ENCODE measurements around the gene COX7A2. TPM values are rescaled to one million over a fixed set of nuclear protein-coding genes. Genes with fewer than 3 reads are reported as not detected.

COX7A2 gene
- total and polyA plus RNA-seq, 2 donors (not counting 1 experiment from before 2014, with no cell fraction given), result 83.8 to 160 TPM

- Mint-ChIP-seq H3K27ac (no peak overlapping the region), H3K4me3 (no peak overlapping the region), H3K4me1 (no peaks in the 10 kb centered on the region), H3K27me3 (no peaks in the 10 kb centered on the region), H3K9me3 (ENCODE audit: insufficient read depth) (no peaks in the 10 kb centered on the region)
- no peaks in the 10 kb centered on the region for H3K79me2 ChIP-seq (ENCODE audit: control insufficient read depth, insufficient read depth, low read length)
- ChIA-PET POLR2A (interaction anchor here (0.6 kb wide), 1 partner anchor 1474 kb away, joined by 13 read pairs; no protein-coding TSS in a partner anchor), CTCF (interaction anchor here (1.4 to 1.8 kb wide), 2 partner anchors 25 kb away, joined by 4 to 7 read pairs; no protein-coding TSS in a partner anchor)
- no CpG with 5 or more reads among the region's 3 CpGs for WGBS (ENCODE audit: insufficient coverage)
- H3K27me3 ChIP-seq (replicated peaks in 1 of 4; ENCODE audit: control extremely low read depth in 1 of 4, control insufficient read depth in 3 of 4, insufficient read depth in 4 of 4, low read length in 3 of 4), result no peaks in the 10 kb centered on the region
- H2AFZ ChIP-seq (ENCODE audit: insufficient read depth, low read depth, low read length, poor library complexity, severe bottlenecking), result no peak overlapping the region
- TF ChIP-seq, protein P1, sequence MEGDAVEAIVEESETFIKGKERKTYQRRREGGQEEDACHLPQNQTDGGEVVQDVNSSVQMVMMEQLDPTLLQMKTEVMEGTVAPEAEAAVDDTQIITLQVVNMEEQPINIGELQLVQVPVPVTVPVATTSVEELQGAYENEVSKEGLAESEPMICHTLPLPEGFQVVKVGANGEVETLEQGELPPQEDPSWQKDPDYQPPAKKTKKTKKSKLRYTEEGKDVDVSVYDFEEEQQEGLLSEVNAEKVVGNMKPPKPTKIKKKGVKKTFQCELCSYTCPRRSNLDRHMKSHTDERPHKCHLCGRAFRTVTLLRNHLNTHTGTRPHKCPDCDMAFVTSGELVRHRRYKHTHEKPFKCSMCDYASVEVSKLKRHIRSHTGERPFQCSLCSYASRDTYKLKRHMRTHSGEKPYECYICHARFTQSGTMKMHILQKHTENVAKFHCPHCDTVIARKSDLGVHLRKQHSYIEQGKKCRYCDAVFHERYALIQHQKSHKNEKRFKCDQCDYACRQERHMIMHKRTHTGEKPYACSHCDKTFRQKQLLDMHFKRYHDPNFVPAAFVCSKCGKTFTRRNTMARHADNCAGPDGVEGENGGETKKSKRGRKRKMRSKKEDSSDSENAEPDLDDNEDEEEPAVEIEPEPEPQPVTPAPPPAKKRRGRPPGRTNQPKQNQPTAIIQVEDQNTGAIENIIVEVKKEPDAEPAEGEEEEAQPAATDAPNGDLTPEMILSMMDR (IDR thresholded peaks at IDR 0.05), result no peak
- no peak for TF ChIP-seq EZH2 (IDR thresholded peaks at IDR 0.05; ENCODE audit: borderline replicate concordance, insufficient read depth, low read depth, low read length, poor library complexity, severe bottlenecking)
- no peak for DNase-seq
- H3K9me3 ChIP-seq (ENCODE audit: control extremely low read depth in 1 of 3, control insufficient read depth in 2 of 3, insufficient read depth in 1 of 3, low read length in 2 of 3), result no peaks in the 10 kb centered on the region
- no peak overlapping the region for H3K9ac ChIP-seq (ENCODE audit: low read length)
- H3K4me2 ChIP-seq (replicated peaks; ENCODE audit: low read depth, low read length, poor library complexity, severe bottlenecking), result no peak overlapping the region
- H4K20me1 ChIP-seq (ENCODE audit: control insufficient read depth, insufficient read depth, low read length, poor library complexity, severe bottlenecking), result no peaks in the 10 kb centered on the region
- no peak overlapping the region for H3K27ac ChIP-seq (ENCODE audit: low read length in 2 of 2)
- peaks cover 5 to 29% of the 10 kb centered on the region in 2 experiments for H3K36me3 ChIP-seq (replicated peaks in 1 of 2; ENCODE audit: control extremely low read depth in 1 of 2, control insufficient read depth in 1 of 2, extremely low read depth in 1 of 2, insufficient read depth in 2 of 2, low read length in 1 of 2)
- intact Hi-C loops (cut with micrococcal nuclease), result no loop called here
- no peak for ATAC-seq (ENCODE audit: low read depth)
- no peaks in the 10 kb centered on the region for H3K4me1 ChIP-seq (ENCODE audit: control insufficient read depth in 2 of 2, insufficient read depth in 2 of 2, low read length in 2 of 2)
- no peak overlapping the region for H3K4me3 ChIP-seq (ENCODE audit: control extremely low read depth in 1 of 5, extremely low read depth in 1 of 5, insufficient read depth in 1 of 5, low read depth in 2 of 5, low read length in 4 of 5)
Observed at GRCh38 chr6:75234126-75234865, 9.3 kb downstream of the COX7A2 start.

DNA sequence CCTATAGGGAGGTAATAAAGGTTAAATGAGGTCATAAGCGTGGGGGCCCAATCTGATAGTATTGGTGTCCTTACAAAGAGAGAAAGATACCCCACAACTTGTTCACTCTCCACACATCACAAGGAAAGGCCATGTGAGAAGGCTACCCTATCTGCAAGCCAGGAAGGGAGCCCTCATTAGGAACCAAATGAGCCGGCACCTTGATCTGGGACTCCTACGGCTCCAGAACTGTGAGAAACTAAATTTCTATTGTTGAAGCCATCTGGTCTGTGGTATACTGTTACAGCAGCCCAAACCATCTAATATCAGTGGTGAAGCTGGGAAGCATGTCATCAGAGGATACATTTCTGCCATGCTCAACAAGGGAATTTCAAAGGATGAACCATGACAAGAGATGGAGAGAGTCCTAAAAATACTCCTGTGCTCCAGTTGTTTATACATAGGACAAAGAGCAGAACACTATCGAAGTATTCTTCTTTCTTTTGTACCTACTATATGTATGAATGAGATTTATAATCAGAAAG lies 10.4 kb downstream of the COX7A2 start:
- Mint-ChIP-seq H3K27ac (no peak overlapping the region), H3K4me1 (no peaks in the 10 kb centered on the region), H3K4me3 (no peak overlapping the region), H3K9me3 (ENCODE audit: insufficient read depth) (no peaks in the 10 kb centered on the region), H3K27me3 (no peaks in the 10 kb centered on the region)
- CTCF ChIA-PET, result interaction anchor here (1.4 kb wide), 1 partner anchor 24 kb away, joined by 4 read pairs; no protein-coding TSS in a partner anchor
- peaks cover 5 to 22% of the 10 kb centered on the region in 2 experiments for H3K36me3 ChIP-seq (replicated peaks in 1 of 2; ENCODE audit: control extremely low read depth in 1 of 2, control insufficient read depth in 1 of 2, extremely low read depth in 1 of 2, insufficient read depth in 2 of 2, low read length in 1 of 2)
- intact Hi-C loops (cut with micrococcal nuclease), result no loop called here
- H3K4me3 ChIP-seq (ENCODE audit: control extremely low read depth in 1 of 5, extremely low read depth in 1 of 5, insufficient read depth in 1 of 5, low read depth in 2 of 5, low read length in 4 of 5), result no peak overlapping the region
- DNase-seq (no peak), ATAC-seq (ENCODE audit: low read depth) (no peak)
- H3K27ac ChIP-seq (ENCODE audit: low read length in 2 of 2), result no peak overlapping the region
- H3K9ac ChIP-seq (ENCODE audit: low read length), result no peak overlapping the region
- POLR2A ChIA-PET, result no interaction called here
- no peak overlapping the region for H2AFZ ChIP-seq (ENCODE audit: insufficient read depth, low read depth, low read length, poor library complexity, severe bottlenecking)
- no peaks in the 10 kb centered on the region for H3K27me3 ChIP-seq (replicated peaks in 1 of 4; ENCODE audit: control extremely low read depth in 1 of 4, control insufficient read depth in 3 of 4, insufficient read depth in 4 of 4, low read length in 3 of 4)
- no peaks in the 10 kb centered on the region for H3K4me1 ChIP-seq (ENCODE audit: control insufficient read depth in 2 of 2, insufficient read depth in 2 of 2, low read length in 2 of 2)
- no peaks in the 10 kb centered on the region for H3K9me3 ChIP-seq (ENCODE audit: control extremely low read depth in 1 of 3, control insufficient read depth in 2 of 3, insufficient read depth in 1 of 3, low read length in 2 of 3)
- no peaks in the 10 kb centered on the region for H3K79me2 ChIP-seq (ENCODE audit: control insufficient read depth, insufficient read depth, low read length)
- no peaks in the 10 kb centered on the region for H4K20me1 ChIP-seq (ENCODE audit: control insufficient read depth, insufficient read depth, low read length, poor library complexity, severe bottlenecking)
- WGBS (ENCODE audit: insufficient coverage), result no CpG with 5 or more reads among the region's 4 CpGs
- H3K4me2 ChIP-seq (replicated peaks; ENCODE audit: low read depth, low read length, poor library complexity, severe bottlenecking), result no peak overlapping the region
- TF ChIP-seq EZH2 (IDR thresholded peaks at IDR 0.05; ENCODE audit: borderline replicate concordance, insufficient read depth, low read depth, low read length, poor library complexity, severe bottlenecking), result no peak
- TF ChIP-seq, protein P1 (IDR thresholded peaks at IDR 0.05), result no peak

Data from B cell (primary cell).